OCI-LY1 (cell line): ENCODE results near the gene PLEKHD1.
"Not testable (repeated sequence)": the region's sequence is repeated elsewhere in the genome, so short reads cannot be mapped to it uniquely, and the experiment has no call there.

Experiments
- H2AFZ ChIP-seq: fragments of 200-600 bp; sonication (generic), shearing (Covaris generic); 2 replicates; pipeline ENCODE4 v1.6.0; 2014; ENCODE audit warnings: antibody characterized with exemption, mild to moderate bottlenecking, low read length
- H3F3A ChIP-seq: fragments of 200-600 bp; sonication (generic), shearing (Covaris generic); 2 replicates; pipeline ENCODE4 v1.6.0; 2014; ENCODE audit warnings: mild to moderate bottlenecking, antibody characterized with exemption, low read length, moderate library complexity; ENCODE audit not compliant: insufficient read depth
- H3K27ac ChIP-seq: fragments of 200-600 bp; sonication (generic); 2 replicates; pipeline ENCODE4 v1.5.1; 2014; ENCODE audit warnings: low read length, mixed run types, mild to moderate bottlenecking, low read depth; ENCODE audit not compliant: poor library complexity, severe bottlenecking
- H3K27me3 ChIP-seq: fragments of 200-600 bp; sonication (generic); 2 replicates; pipeline ENCODE4 v1.6.0; 2014; ENCODE audit warnings: antibody characterized with exemption, mild to moderate bottlenecking, low read length, moderate library complexity; ENCODE audit not compliant: insufficient read depth
- H3K36me3 ChIP-seq: fragments of 200-600 bp; sonication (generic); 2 replicates; pipeline ENCODE4 v1.6.1; 2014; ENCODE audit warnings: mild to moderate bottlenecking, antibody characterized with exemption, low read length, moderate library complexity, mixed read lengths; ENCODE audit not compliant: insufficient read depth
- H3K4me1 ChIP-seq: fragments of 200-600 bp; sonication (generic); 2 replicates; pipeline ENCODE4 v1.5.1; 2014; ENCODE audit warnings: mild to moderate bottlenecking, low read length, moderate library complexity; ENCODE audit not compliant: insufficient read depth, severe bottlenecking
- H3K4me2 ChIP-seq: fragments of 200-600 bp; sonication (generic), shearing (Covaris generic); 2 replicates; pipeline ENCODE4 v1.6.1; 2014; ENCODE audit warnings: low read length
- H3K4me3 ChIP-seq: fragments of 200-600 bp; sonication (generic); 2 replicates; pipeline ENCODE4 v1.5.1; 2014; ENCODE audit warnings: low read length, low read depth, mild to moderate bottlenecking, mixed read lengths; ENCODE audit not compliant: poor library complexity, severe bottlenecking
- H3K79me2 ChIP-seq: fragments of 200-600 bp; shearing (Covaris generic); 2 replicates; pipeline ENCODE4 v1.6.1; 2016; ENCODE audit warnings: mixed run types, low read length, mixed read lengths; ENCODE audit not compliant: insufficient read depth
- H3K9ac ChIP-seq: fragments of 200-600 bp; sonication (generic), shearing (Covaris generic); 2 replicates; pipeline ENCODE4 v1.6.1; 2014; ENCODE audit warnings: mild to moderate bottlenecking, low read length, mixed read lengths
- H3K9me2 ChIP-seq: fragments of 200-600 bp; sonication (generic), shearing (Covaris generic); 2 replicates; pipeline ENCODE4 v1.6.1; 2014; ENCODE audit warnings: low read depth, mild to moderate bottlenecking, low read length, mixed read lengths
- H3K9me3 ChIP-seq: fragments of 200-600 bp; shearing (Covaris generic); 2 replicates; pipeline ENCODE4 v1.6.1; 2014; ENCODE audit warnings: low read length, mixed read lengths
- H4K20me1 ChIP-seq: fragments of 200-600 bp; sonication (generic), shearing (Covaris generic); 2 replicates; pipeline ENCODE4 v1.6.0; 2016; ENCODE audit warnings: mild to moderate bottlenecking, low read length; ENCODE audit not compliant: insufficient read depth
- CTCF ChIP-seq: fragments of 200-600 bp; sonication (generic), shearing (Covaris generic); IDR thresholded peaks from 2 replicates; pipeline ENCODE4 v1.5.1; 2017; ENCODE audit warnings: mild to moderate bottlenecking, antibody characterized with exemption, low read length, moderate library complexity, mixed read lengths
- EZH2 ChIP-seq: fragments of 200-600 bp; sonication (generic), shearing (Covaris generic); IDR thresholded peaks from 2 replicates; pipeline ENCODE4 v1.8.0; 2017; ENCODE audit warnings: borderline replicate concordance, mixed run types, mild to moderate bottlenecking, antibody characterized with exemption, low read length, moderate library complexity, mixed read lengths

The PLEKHD1 gene

DNA sequence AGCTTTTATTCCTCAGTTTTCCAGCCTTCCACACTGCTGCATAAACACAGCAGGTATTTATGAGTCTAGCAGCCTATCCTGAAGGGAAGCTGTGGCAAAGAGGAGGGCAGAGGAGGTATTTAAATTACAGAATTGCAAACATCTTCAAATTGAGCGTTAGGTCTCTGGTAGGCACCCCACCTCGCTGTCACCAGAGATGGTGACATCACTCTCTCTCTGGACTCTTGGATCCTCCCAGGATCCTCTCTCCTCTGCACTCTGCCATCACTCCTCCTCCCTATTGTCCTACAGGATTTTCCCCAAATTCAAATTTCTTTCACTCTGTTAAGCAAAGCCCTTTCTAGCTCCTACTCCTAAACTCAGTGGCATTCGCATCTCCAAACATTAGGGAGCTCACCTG is 6.7 kb downstream of the PLEKHD1 start:
- Histone ChIP-seq H3K9ac (no peak overlapping the region), H2AFZ (no peak overlapping the region), H3K79me2 (no peaks in the 10 kb centered on the region), H3K27ac (no peak overlapping the region), H4K20me1 (no peaks in the 10 kb centered on the region), H3K27me3 (no peaks in the 10 kb centered on the region), H3F3A (no peaks in the 10 kb centered on the region), H3K4me3 (no peak overlapping the region), H3K4me2 (no peak overlapping the region), H3K4me1 (no peaks in the 10 kb centered on the region), H3K36me3 (no peaks in the 10 kb centered on the region), H3K9me3 (no peaks in the 10 kb centered on the region), H3K9me2 (no peaks in the 10 kb centered on the region)
- TF ChIP-seq CTCF (no peak), EZH2 (no peak)

DNA sequence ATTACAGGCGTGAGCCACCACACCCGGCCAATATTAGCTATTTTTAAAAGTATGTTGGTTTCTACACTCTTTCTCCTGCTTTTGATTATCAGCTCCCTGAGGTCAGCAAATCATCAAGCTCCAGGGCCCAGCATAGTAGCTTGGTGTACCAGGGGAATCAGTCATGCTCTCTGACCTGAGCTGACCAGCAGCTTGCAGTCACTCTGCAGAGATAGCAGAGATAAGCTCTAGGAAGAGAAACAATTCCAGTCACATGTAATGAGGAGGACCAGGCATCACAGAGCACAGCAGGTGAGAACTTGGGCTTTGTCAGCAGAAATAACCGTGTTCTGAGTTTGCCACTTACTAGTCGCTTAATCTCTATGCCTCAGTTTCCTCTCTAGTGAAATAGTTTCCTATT is 8.5 kb downstream of the PLEKHD1 start:
- Histone ChIP-seq H3F3A (no peaks in the 10 kb centered on the region), H3K9me3 (no peaks in the 10 kb centered on the region), H3K4me2 (no peak overlapping the region), H4K20me1 (no peaks in the 10 kb centered on the region), H3K9ac (no peak overlapping the region), H3K4me3 (no peak overlapping the region), H3K9me2 (no peaks in the 10 kb centered on the region), H3K27ac (no peak overlapping the region), H3K79me2 (no peaks in the 10 kb centered on the region), H3K36me3 (no peaks in the 10 kb centered on the region), H2AFZ (no peak overlapping the region), H3K4me1 (no peaks in the 10 kb centered on the region), H3K27me3 (no peaks in the 10 kb centered on the region)
- TF ChIP-seq EZH2, result no peak

GRCh38 chr14:69493791-69494190 is 9.3 kb downstream of the PLEKHD1 start:
- H3K9ac ChIP-seq, result no peak overlapping the region
- H3K79me2 ChIP-seq, result no peaks in the 10 kb centered on the region
- H3K9me2 ChIP-seq, result no peaks in the 10 kb centered on the region
- H3K9me3 ChIP-seq, result no peaks in the 10 kb centered on the region
- no peaks in the 10 kb centered on the region for H3F3A ChIP-seq
- no peaks in the 10 kb centered on the region for H3K36me3 ChIP-seq
- no peak overlapping the region for H3K4me3 ChIP-seq
- TF ChIP-seq EZH2 (no peak), CTCF (no peak)
- H3K4me2 ChIP-seq, result no peak overlapping the region
- no peaks in the 10 kb centered on the region for H4K20me1 ChIP-seq
- H2AFZ ChIP-seq, result no peak overlapping the region
- no peak overlapping the region for H3K27ac ChIP-seq
- H3K27me3 ChIP-seq, result no peaks in the 10 kb centered on the region
- H3K4me1 ChIP-seq, result no peaks in the 10 kb centered on the region

- Histone ChIP-seq H3K9ac (no peak overlapping the region), H3K9me3 (no peaks in the 10 kb centered on the region), H3K27me3 (no peaks in the 10 kb centered on the region), H4K20me1 (no peaks in the 10 kb centered on the region), H3K36me3 (no peaks in the 10 kb centered on the region), H3K79me2 (no peaks in the 10 kb centered on the region), H3K27ac (no peak overlapping the region), H3K4me2 (no peak overlapping the region), H2AFZ (no peak overlapping the region), H3K4me3 (no peak overlapping the region), H3F3A (no peaks in the 10 kb centered on the region), H3K9me2 (no peaks in the 10 kb centered on the region), H3K4me1 (no peaks in the 10 kb centered on the region)
- TF ChIP-seq CTCF (no peak), EZH2 (no peak)
Measured at GRCh38 chr14:69495341-69495921, 10.9 kb downstream of the PLEKHD1 start.

DNA sequence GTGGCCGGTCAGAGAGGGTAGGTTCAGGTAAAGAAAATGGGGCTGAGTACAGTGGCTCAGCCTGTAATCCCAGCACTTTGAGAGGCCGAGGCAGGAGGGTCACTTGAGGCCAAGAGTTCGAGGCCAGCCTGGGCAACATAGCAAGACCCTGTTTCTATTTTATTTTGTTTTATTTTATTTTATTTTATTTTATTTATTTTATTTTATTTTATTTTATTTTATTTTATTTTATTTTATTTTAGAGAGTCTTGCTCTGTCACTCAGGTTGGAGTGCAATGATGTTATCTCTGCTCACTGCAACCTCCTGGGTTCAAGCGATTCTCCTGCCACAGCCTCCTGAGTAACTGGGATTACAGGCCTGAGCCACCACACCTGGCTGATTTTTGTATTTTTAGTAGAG is 13.3 kb downstream of the PLEKHD1 start:
- not testable (repeated sequence) for H2AFZ ChIP-seq

More for the DNA sequence above, 13.3 kb downstream of the PLEKHD1 start:
- not testable (repeated sequence) for H3K9me2 ChIP-seq, H3F3A ChIP-seq, H3K4me3 ChIP-seq, H3K36me3 ChIP-seq, H3K27me3 ChIP-seq, H3K27ac ChIP-seq, H3K9me3 ChIP-seq, H3K4me2 ChIP-seq, H4K20me1 ChIP-seq, H3K79me2 ChIP-seq, H3K4me1 ChIP-seq, H3K9ac ChIP-seq
